Neuron (in vitro differentiated cells): ENCODE measurements around the gene TMEM132A.
"Not testable (repeated sequence)": the region's sequence is repeated elsewhere in the genome, so short reads cannot be mapped to it uniquely, and the experiment has no call there.

Experiments used
- H2AFZ ChIP-seq: one replicate; pipeline ENCODE4 v1.6.1; 2013; ENCODE audit warnings: low read depth, mild to moderate bottlenecking, inconsistent platforms, low read length, moderate library complexity
- H3K27me3 ChIP-seq: one replicate; pipeline ENCODE4 v1.6.1; 2013; ENCODE audit warnings: low read length; ENCODE audit not compliant: insufficient read depth
- H3K36me3 ChIP-seq: one replicate; pipeline ENCODE4 v1.6.1; 2013; ENCODE audit warnings: low read length; ENCODE audit not compliant: insufficient read depth
- H3K4me1 ChIP-seq: one replicate; pipeline ENCODE4 v1.6.1; 2013; ENCODE audit warnings: low read length; ENCODE audit not compliant: insufficient read depth
- H3K4me3 ChIP-seq: 2 replicates; pipeline ENCODE4 v1.5.1; 2013; ENCODE audit warnings: mild to moderate bottlenecking, low read length, moderate library complexity
- H3K9me3 ChIP-seq: one replicate; pipeline ENCODE4 v1.6.1; 2013; ENCODE audit warnings: low read length

The TMEM132A gene

DNA sequence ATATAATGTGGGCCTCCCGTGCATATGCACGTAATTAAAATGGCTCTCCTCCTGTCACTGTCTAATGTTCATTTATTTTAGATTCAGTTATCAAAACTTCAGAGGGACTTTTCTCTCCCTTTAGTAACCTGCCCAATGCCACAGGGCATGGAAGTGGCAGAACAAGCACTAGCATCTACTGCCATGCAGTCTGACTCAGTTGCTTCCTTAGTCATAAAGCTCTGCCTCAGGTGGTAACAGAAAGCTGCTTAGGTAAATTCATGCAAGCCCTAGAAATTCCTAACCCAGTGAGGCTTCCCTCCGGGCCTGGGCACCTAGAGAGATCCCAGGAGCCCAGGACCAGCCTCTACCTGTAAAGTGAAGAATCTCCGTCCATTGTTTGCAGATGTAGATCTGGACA, 26.8 kb upstream of the TMEM132A start:
- Histone ChIP-seq H3K36me3 (peaks cover 79% of the 10 kb centered on the region), H3K4me3 (no peak overlapping the region), H3K9me3 (no peaks in the 10 kb centered on the region), H2AFZ (no peak overlapping the region), H3K4me1 (no peaks in the 10 kb centered on the region), H3K27me3 (no peaks in the 10 kb centered on the region)

DNA sequence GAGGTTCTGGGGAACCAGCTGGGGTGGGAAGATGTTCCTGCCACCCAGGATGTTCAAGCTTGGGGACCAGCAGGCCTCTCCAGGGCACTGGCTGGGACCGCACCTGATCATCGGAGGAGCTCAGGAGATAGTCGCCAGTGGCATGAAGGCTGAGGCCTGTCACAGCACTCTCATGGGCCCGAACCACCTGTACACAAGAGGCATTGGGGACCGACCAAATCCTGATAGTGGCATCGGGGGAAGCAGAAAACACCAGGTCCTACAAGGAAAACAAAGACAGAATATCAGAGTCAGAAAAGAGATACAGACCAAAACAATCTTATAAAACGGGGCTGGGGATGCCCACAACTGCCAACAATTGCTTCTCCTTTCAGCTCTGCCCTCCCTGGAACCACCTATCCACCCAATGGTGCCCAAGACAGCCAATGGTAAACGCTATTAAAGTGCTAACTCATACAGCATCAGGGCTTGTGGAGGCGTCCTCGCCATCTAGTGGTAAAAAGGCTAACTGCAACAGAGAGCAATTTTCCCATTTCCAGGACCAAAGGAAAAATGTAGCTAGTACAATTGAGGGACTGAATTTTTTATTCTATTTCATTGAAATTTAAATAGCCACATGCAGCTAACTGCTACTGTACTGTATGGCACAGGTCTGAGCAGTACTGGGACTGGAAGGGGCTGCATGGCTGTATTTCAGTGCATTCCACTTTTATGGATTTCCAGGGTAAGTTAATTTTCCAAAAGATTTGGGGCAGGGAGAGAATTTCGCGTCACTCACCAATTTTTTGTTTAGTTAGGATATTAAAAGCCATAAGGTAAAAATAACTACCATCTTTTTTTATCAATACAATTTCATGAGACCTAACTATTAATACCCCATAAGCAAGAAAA, 25.0 kb upstream of the TMEM132A start:
- no peak overlapping the region for H3K4me3 ChIP-seq
- no peaks in the 10 kb centered on the region for H3K9me3 ChIP-seq
- no peaks in the 10 kb centered on the region for H3K27me3 ChIP-seq
- H3K36me3 ChIP-seq, result peaks cover 85% of the 10 kb centered on the region
- peaks cover under 1% of the 10 kb centered on the region for H3K4me1 ChIP-seq
- no peak overlapping the region for H2AFZ ChIP-seq

DNA sequence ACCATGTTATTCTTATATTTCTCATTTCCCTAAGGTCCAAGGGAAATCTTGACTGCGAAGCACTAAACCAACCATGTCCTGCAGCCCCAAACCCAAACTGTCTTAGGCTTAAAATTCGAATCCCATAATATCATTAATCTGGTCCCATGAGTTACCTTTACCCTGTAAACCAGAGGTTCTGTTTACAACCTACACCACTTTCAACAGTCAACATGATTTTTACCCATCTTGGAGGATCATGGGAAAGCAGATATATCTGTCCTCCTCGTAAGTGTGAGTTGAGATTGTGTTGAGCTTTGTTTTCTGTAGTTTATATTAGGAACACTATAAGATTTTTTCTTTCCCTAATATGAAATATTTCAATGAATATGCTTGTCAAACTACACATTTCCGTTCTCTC, 24.3 kb upstream of the TMEM132A start:
- Histone ChIP-seq H3K27me3 (no peaks in the 10 kb centered on the region), H3K4me3 (no peak overlapping the region), H3K36me3 (peaks cover 83% of the 10 kb centered on the region), H2AFZ (no peak overlapping the region), H3K9me3 (no peaks in the 10 kb centered on the region), H3K4me1 (peaks cover 7% of the 10 kb centered on the region)

DNA sequence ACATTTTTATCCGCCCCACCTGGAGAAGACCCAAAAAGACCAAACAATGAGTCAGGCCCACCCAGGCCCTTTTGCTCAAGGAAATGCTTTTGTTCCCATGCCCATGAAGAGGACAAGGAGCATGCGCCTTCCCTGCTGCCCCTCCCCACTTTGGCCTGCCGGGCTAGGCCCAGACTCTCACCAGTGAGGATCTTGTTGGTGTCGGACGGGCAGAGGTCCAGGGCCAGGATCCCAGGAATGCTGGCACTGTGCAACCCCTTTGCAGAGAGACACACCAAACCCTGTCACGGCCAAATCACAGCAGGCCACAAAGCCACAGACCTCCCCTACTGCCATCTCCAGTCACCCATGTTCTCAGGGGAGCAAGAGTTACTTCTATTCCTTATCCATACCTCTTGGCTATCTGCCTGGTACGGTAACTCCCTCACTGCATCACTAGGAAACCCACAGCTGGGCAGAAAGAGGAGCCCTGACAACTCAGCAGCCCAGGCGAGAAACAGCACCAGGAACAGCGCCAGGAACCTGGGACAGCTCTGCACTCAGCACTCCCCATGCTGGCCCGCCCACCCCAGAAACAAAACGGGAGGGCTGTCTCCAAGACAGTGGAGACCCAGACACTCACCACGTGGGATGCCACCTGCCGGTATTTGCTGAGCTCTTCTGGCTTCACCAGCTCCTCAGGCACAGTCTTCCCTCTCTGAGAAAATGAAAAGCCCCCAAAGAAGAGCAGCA, 23.4 kb upstream of the TMEM132A start:
- peaks cover 76% of the 10 kb centered on the region for H3K36me3 ChIP-seq
- H3K4me3 ChIP-seq, result no peak overlapping the region
- peaks cover 16% of the 10 kb centered on the region for H3K4me1 ChIP-seq
- H2AFZ ChIP-seq, result no peak overlapping the region
- H3K9me3 ChIP-seq, result no peaks in the 10 kb centered on the region
- H3K27me3 ChIP-seq, result no peaks in the 10 kb centered on the region

DNA sequence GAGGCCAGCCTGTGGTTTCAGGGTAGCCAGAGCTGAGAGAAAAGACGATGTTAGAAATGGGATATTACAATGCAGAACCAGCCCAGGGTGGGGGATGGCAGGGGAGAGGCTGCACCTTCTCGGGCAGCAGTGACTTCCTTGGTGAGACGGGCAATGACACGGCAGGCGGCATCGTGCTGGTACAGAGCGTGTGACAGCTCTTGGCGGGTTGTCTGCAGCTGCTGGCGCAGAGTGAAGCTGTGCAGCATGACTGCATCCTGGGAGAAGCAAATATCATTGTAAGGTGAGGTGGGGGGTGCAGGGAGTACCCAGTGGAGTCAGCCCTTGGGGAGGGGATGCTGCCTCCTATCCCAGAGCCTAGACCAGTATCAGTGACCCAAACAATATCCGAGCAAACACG, 21.6 kb upstream of the TMEM132A start:
- Histone ChIP-seq H3K4me1 (peaks cover 21% of the 10 kb centered on the region), H3K27me3 (no peaks in the 10 kb centered on the region), H2AFZ (no peak overlapping the region), H3K36me3 (peaks cover 60% of the 10 kb centered on the region), H3K4me3 (no peak overlapping the region), H3K9me3 (no peaks in the 10 kb centered on the region)

DNA sequence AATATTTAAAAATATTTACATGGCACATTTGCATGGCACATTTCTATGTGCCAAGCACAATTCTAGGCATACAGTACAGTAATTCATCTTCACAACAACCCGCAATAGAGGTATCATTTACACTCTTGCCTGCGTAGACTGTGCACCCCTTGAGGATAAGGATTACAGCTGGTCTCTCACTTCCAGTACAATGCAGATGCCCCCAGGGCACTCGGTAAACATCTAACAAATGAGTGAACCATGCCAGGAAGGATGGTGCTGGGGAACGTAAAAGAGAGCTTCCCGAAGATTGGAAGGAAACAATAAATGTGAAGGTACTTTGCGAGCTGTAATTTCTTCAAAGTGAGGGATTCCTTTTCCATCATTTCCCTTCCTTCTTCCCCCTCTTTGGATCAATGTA, 19.2 kb upstream of the TMEM132A start:
- no peak overlapping the region for H2AFZ ChIP-seq
- H3K27me3 ChIP-seq, result no peaks in the 10 kb centered on the region
- H3K36me3 ChIP-seq, result peaks cover 38% of the 10 kb centered on the region
- no peaks in the 10 kb centered on the region for H3K9me3 ChIP-seq
- H3K4me1 ChIP-seq, result peaks cover 21% of the 10 kb centered on the region
- H3K4me3 ChIP-seq, result peak overlapping the region; percentile 87

DNA sequence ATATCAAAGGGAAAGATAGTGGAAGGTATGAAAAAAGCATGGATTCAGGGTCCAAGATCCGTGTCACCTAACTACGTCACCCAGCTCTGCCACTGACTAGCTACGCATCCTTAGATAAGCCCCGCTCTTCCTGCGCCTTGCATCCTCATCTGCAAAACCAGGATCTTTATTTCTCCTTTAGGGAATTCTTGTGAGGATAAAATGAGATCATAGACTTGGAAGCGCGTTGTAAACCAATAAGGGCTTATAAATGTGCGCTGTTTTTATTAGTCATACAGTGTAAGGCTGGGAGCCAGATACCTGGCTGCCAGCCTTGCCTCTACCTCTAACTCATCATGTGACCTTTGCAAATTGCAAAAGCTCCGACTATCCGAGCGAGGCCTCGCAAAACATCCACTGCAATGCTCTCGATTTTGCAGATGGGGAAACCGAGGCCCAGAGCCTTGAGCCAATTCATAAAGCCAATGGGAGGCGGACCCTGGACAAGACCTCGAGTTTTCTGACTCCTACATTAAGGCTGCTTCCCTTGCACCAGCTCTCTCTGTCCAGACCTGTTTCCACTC, 18.6 kb upstream of the TMEM132A start:
- Histone ChIP-seq H3K4me1 (peaks cover 21% of the 10 kb centered on the region), H3K36me3 (peaks cover 32% of the 10 kb centered on the region), H3K9me3 (no peaks in the 10 kb centered on the region), H3K4me3 (peak overlapping the region; percentile 87), H3K27me3 (no peaks in the 10 kb centered on the region), H2AFZ (peak overlapping the region; percentile 38)

DNA sequence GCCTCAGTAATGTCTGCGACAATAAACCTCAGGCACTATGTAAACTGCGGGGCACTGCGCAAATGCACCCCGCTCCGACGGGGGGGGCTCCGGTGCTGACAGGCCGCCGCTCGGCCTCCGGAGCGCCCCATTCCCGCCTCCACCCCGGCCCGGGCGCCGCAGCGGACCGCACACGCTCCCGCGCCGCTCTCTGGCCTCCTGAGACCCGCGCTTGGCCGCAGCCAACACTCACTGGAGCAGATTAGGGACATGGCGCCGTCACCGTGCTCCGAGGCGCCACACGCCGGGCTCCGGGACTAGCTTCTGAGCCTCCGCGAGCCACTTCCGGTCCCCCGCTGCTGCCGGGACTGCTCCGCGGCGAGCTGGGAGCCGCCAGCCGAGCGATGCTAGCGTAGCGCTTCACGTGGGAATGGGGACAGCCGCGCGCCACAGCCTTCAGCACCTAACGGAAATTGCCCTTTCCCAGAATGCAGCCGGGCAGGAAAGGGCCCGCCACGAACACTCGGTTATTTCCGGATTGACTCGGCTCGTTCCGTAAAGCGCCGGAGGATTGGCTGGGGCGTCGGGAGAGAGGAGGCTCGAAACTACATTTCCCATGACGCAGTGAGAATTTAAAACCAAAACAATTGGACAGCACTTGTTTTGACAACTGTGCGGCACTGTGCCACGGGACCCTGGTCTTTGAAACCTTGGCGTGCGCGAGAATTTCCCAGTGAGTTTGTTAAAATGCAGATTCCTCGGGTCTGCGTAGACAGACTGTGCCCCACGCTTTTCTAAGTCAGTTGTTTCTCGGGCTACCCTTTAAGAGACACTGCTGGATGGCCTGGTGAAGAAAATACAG, 17.9 kb upstream of the TMEM132A start, which contains the start of gene PRPF19:
Gene PRPF19, minus strand, starts transcription at position 454 of the 841 bp plus-strand sequence. Its CDS starts 203 bp downstream, at position 251.
- H3K27me3 ChIP-seq, result no peaks in the 10 kb centered on the region
- H2AFZ ChIP-seq, result peak within 1 kb of the TSS; percentile 79
- H3K4me1 ChIP-seq, result peaks cover 21% of the 10 kb centered on the region
- H3K4me3 ChIP-seq, result peak within 1 kb of the TSS; percentile 87
- no peaks in the 10 kb centered on the region for H3K9me3 ChIP-seq
- H3K36me3 ChIP-seq, result peaks cover 25% of the 10 kb centered on the region

DNA sequence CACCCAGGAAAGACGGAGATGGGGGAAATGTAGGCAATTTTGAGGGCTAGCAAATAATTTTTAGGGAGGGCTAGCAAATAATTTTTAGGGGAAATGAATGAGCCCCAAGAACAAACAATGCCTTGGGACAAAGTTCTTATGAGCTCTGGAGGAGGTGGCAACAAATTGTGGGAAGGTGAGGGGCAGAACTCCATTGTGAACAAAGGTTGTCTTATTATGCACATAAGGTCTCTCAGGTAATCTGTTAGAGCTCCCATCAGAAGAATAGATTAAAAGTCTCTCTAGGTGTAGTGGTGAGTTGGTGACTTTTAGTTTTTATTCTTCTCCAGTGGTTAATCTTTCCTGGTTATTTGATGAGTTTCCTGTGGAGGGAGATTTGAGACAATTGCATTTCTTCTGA, 15.5 kb upstream of the TMEM132A start:
- H3K27me3 ChIP-seq, result no peaks in the 10 kb centered on the region
- H3K36me3 ChIP-seq, result peaks cover 6% of the 10 kb centered on the region
- no peak overlapping the region for H2AFZ ChIP-seq
- peaks cover 33% of the 10 kb centered on the region for H3K4me1 ChIP-seq
- no peak overlapping the region for H3K4me3 ChIP-seq
- no peaks in the 10 kb centered on the region for H3K9me3 ChIP-seq

DNA sequence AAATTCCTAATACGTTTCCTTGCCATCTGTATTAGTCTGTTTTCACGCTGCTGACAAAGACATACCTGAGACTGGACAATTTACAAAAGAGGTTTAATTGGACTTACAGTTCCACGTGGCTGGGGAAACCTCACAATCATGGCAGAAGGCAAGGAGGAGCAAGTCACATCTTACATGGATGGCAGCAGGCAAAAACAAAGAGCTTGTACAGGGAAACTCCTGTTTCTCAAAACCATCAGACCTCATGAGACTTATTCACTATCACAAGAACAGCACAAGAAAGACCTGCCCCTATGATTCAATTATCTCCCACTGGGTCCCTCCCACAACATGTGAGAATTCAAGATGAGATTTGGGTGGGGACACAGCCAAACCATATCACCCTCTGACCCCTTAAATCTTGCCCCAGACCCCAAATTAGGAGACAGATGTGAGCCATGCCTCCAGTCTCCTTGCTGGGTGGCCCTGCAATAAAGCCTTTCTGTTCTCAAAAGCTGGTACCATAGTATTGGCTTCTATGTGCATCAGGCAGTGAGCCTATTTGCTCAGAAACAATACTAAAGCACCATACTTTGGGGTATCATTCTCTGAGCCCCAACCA, 14.5 kb upstream of the TMEM132A start:
- not testable (repeated sequence) for H3K9me3 ChIP-seq, H3K27me3 ChIP-seq, H3K36me3 ChIP-seq, H2AFZ ChIP-seq, H3K4me3 ChIP-seq
- peaks cover 30% of the 10 kb centered on the region for H3K4me1 ChIP-seq

DNA sequence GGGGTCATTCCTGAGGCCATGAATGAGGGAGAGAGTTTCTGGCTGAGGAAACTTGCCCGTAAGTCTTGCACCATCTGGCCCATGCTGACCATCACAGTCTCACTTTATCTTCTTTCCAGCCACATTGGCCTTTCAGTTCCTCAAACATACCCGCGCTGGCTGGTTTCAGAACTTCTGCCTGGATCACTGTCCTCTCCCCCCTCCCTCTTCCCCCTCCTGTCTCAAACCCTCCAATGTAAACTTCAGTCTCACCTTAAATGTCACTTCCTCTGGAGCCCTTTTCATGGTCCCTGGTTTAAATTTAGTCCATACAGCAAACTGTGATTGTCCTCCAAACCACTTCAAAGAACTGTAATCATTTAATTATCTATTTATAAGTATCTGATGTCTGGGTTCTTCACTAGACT, 14.0 kb upstream of the TMEM132A start:
- Histone ChIP-seq H3K9me3 (no peaks in the 10 kb centered on the region), H3K4me1 (peaks cover 30% of the 10 kb centered on the region), H3K36me3 (no peaks in the 10 kb centered on the region), H3K4me3 (no peak overlapping the region), H3K27me3 (no peaks in the 10 kb centered on the region), H2AFZ (no peak overlapping the region)

DNA sequence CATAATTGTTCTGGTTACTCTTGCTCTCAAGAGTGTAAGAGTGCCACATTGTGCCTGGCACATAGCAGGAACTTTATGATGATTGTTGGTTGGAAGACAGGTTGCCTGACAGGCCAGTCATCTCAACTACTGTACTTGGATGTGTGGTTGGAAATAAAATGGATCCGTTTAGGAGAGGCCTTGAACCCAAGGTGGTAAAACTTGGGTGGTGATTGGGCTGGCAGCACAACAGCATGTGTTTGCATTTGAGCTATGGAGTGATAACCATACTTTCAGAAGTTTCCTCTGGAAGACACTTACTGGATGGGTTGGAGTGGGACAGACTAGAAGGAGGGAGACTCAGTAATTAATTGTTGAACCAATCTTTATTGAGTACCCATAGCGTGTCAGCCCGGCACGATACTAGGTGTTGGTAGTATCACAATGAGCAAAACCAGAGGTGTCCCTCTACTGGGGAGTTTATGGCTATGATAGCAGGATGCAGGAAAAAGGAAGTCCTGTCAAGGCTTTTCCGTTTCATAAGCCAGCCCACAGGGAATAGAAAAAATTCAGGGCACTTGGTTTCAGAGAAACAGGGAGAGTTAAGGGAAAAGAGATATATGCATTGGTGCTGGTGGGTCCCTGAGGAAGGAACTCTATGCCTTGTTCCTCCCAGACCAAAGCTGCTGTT, 13.4 kb upstream of the TMEM132A start:
- no peaks in the 10 kb centered on the region for H3K36me3 ChIP-seq
- no peak overlapping the region for H3K4me3 ChIP-seq

More for the DNA sequence above, 13.4 kb upstream of the TMEM132A start:
- H3K27me3 ChIP-seq, result no peaks in the 10 kb centered on the region
- H3K4me1 ChIP-seq, result peaks cover 29% of the 10 kb centered on the region
- no peaks in the 10 kb centered on the region for H3K9me3 ChIP-seq
- H2AFZ ChIP-seq, result no peak overlapping the region
